AG04450 (cell line): ENCODE results near the gene OTOR. TPM values are rescaled to one million over a fixed set of nuclear protein-coding genes. Genes with fewer than 3 reads are reported as not detected.

Source experiments
- CTCF ChIA-PET: fragments of 300-600, 350-600 bp; formaldehyde crosslinking; extraction: SDS; loops from one replicate; lab custom pipeline; 2022; ENCODE audit warnings: antibody characterized with exemption, inconsistent platforms; lab: Charles Lee
- POLR2A ChIA-PET: fragments of 350-600 bp; formaldehyde crosslinking; extraction: SDS; loops from one replicate; lab custom pipeline; 2021; ENCODE audit warnings: antibody characterized with exemption, inconsistent platforms; lab: Yijun Ruan, JAX
- DNase-seq: peaks from one replicate; pipeline ENCODE4 v3.0.0-alpha.2; 2011; ENCODE audit warnings: low read depth, low spot score
- H3K27ac ChIP-seq: one replicate; pipeline ENCODE4 v1.5.1; 2012; ENCODE audit warnings: low read depth, low read length, control low read depth
- H3K27me3 ChIP-seq: one replicate; pipeline ENCODE4 v1.6.0; 2012; ENCODE audit warnings: low read length; ENCODE audit not compliant: control insufficient read depth, insufficient read depth
- H3K4me3 ChIP-seq: 2 replicates; pipeline ENCODE4 v1.5.1; 2011; ENCODE audit warnings: mild to moderate bottlenecking, low read depth, low read length, control low read depth
- H3K9me3 ChIP-seq: 2 replicates; pipeline ENCODE4 v1.5.1; 2012; ENCODE audit warnings: low read length; ENCODE audit not compliant: control insufficient read depth, insufficient read depth
- polyA plus RNA-seq: library from polyadenylated mRNA; depleted of rRNA; stranded (reverse); fragments of >200 nt; gene quantifications from 2 replicates; pipeline ENCODE4 v1.2.3, GENCODE V29; 2011
- TF ChIP-seq, protein P1 (sequence below): IDR thresholded peaks from 2 replicates; pipeline ENCODE4 v1.5.1; 2011; ENCODE audit warnings: low read depth, low read length, control low read depth, inconsistent platforms

OTOR gene
- polyA plus RNA-seq, 1 experiment: not detected

- no peak overlapping the region for H3K27ac ChIP-seq
- no peaks in the 10 kb centered on the region for H3K9me3 ChIP-seq
- DNase-seq: no peak
- TF ChIP-seq, protein P1, sequence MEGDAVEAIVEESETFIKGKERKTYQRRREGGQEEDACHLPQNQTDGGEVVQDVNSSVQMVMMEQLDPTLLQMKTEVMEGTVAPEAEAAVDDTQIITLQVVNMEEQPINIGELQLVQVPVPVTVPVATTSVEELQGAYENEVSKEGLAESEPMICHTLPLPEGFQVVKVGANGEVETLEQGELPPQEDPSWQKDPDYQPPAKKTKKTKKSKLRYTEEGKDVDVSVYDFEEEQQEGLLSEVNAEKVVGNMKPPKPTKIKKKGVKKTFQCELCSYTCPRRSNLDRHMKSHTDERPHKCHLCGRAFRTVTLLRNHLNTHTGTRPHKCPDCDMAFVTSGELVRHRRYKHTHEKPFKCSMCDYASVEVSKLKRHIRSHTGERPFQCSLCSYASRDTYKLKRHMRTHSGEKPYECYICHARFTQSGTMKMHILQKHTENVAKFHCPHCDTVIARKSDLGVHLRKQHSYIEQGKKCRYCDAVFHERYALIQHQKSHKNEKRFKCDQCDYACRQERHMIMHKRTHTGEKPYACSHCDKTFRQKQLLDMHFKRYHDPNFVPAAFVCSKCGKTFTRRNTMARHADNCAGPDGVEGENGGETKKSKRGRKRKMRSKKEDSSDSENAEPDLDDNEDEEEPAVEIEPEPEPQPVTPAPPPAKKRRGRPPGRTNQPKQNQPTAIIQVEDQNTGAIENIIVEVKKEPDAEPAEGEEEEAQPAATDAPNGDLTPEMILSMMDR: no peak
- ChIA-PET POLR2A (no interaction called here), CTCF (no interaction called here)
- peaks cover 2% of the 10 kb centered on the region for H3K27me3 ChIP-seq
- no peak overlapping the region for H3K4me3 ChIP-seq
Measured at GRCh38 chr20:16708602-16709001, 39.6 kb upstream of the OTOR start.

- Histone ChIP-seq H3K9me3 (no peaks in the 10 kb centered on the region), H3K27ac (no peak overlapping the region), H3K27me3 (peaks cover under 1% of the 10 kb centered on the region), H3K4me3 (no peak overlapping the region)
- CTCF ChIA-PET: no interaction called here
- no peak for DNase-seq
- TF ChIP-seq, protein P1: no peak
- POLR2A ChIA-PET: no interaction called here
Measured at GRCh38 chr20:16709017-16709416, 39.1 kb upstream of the OTOR start.

DNA sequence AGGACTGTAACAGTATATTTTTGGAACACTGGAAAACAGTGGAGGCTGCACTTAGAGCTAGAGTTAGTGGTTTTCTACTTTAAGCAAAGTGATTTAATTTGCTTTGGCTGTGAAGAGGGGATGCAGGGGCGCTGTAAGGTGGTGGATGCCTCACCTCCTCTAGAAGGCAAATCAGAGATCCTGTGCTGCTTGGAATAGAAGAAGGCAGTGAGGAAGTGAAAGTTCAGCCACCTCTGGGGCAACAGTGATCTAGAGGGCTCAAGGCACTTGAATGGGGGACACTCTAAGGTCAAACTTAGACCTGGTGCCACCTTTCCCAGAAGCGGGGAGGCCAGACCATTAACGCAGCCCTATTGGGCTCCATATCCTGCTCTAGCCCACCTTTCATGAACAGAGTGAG lies 37.4 kb upstream of the OTOR start:
- ChIA-PET CTCF (no interaction called here), POLR2A (no interaction called here)
- no peak overlapping the region for H3K4me3 ChIP-seq
- no peaks in the 10 kb centered on the region for H3K9me3 ChIP-seq
- no peak for DNase-seq
- peaks cover 10% of the 10 kb centered on the region for H3K27me3 ChIP-seq
- no peak overlapping the region for H3K27ac ChIP-seq
- TF ChIP-seq, protein P1: no peak

DNA sequence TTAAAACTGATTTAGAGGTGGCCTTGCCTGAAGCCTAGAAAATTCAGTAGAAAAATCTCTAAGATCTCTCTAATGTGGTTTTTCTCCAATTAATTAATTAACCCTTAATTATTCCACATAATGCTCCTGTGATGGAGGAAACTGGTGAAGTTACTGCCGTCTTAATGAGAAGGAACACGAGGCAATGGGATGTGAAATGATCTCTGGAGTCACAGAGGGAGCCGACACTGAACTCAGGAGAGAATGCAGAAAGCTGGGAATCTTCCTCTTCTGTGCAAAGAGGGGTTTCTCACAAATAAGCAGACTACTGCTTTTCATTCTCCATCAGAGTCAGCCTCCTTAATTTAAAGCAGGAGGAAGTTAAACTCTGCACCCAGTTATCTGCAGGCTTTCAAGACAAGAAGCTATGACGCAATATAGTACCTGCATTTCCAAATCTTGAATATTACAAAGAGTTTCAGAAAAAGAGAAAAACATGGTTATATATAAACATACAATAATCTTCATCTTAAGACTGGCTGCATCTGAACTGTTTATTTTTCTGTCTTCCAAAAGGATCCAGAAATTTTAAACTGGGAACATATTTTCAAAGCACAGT lies 36.4 kb upstream of the OTOR start:
- POLR2A ChIA-PET: no interaction called here
- CTCF ChIA-PET: no interaction called here
- Histone ChIP-seq H3K27ac (no peak overlapping the region), H3K4me3 (no peak overlapping the region), H3K27me3 (peaks cover 10% of the 10 kb centered on the region), H3K9me3 (no peaks in the 10 kb centered on the region)
- no peak for DNase-seq
- TF ChIP-seq, protein P1: no peak

DNA sequence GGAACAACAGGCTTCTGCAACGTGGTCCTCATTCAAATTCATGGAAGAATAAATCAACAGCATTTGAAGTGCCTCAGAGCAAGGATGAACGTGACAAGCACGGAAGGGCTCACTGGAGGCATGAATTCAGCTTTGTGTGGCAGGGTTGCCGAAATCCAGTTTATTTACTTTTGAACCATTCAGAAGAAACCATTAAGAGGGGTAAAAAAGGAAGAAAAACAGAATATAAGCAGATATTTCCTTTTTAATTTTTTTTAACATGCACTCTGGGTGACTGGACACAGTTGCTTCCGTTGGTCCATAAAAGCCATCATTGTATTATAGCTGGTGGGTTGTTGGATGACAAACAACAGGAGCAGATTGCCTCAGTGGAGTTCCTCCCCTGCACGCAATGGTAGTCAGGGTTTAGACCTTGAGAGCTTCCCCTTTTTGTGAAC lies 35.6 kb upstream of the OTOR start:
- TF ChIP-seq, protein P1: no peak
- no peak overlapping the region for H3K27ac ChIP-seq
- peaks cover 10% of the 10 kb centered on the region for H3K27me3 ChIP-seq
- POLR2A ChIA-PET: no interaction called here
- CTCF ChIA-PET: no interaction called here
- DNase-seq: no peak
- H3K4me3 ChIP-seq: no peak overlapping the region
- no peaks in the 10 kb centered on the region for H3K9me3 ChIP-seq
